DOHH2 (cell line): ENCODE measurements around the gene TECR.

Source experiments
- H3F3A ChIP-seq: fragments of 200-600 bp; sonication (generic), shearing (Covaris generic); 2 replicates; pipeline ENCODE4 v1.6.0; 2016; ENCODE audit warnings: antibody characterized with exemption, mild to moderate bottlenecking; ENCODE audit not compliant: control insufficient read depth, insufficient read depth
- H3K27ac ChIP-seq: fragments of 200-600 bp; sonication (generic); 2 replicates; pipeline ENCODE4 v1.5.1; 2014; ENCODE audit warnings: low read depth, mild to moderate bottlenecking, low read length, moderate library complexity
- H3K27me3 ChIP-seq: fragments of 200-600 bp; sonication (generic); 2 replicates; pipeline ENCODE4 v1.6.1; 2014; ENCODE audit warnings: mild to moderate bottlenecking, low read length, mixed read lengths; ENCODE audit not compliant: control insufficient read depth
- H3K36me3 ChIP-seq: fragments of 200-600 bp; sonication (generic); 2 replicates; pipeline ENCODE4 v1.6.1; 2014; ENCODE audit warnings: mild to moderate bottlenecking, low read length, moderate library complexity, mixed read lengths; ENCODE audit not compliant: control insufficient read depth
- H3K4me1 ChIP-seq: fragments of 200-600 bp; sonication (generic); 2 replicates; pipeline ENCODE4 v1.6.1; 2014; ENCODE audit warnings: mild to moderate bottlenecking, low read length, mixed read lengths; ENCODE audit not compliant: control insufficient read depth
- H3K4me2 ChIP-seq: fragments of 200-600 bp; sonication (generic); 2 replicates; pipeline ENCODE4 v1.6.0; 2014; ENCODE audit warnings: mild to moderate bottlenecking, low read length, moderate library complexity
- H3K4me3 ChIP-seq: fragments of 200-600 bp; sonication (generic); 2 replicates; pipeline ENCODE4 v1.5.1; 2014; ENCODE audit warnings: mild to moderate bottlenecking, low read length, mixed read lengths
- H3K79me2 ChIP-seq: fragments of 200-600 bp; sonication (generic); 2 replicates; pipeline ENCODE4 v1.6.1; 2014; ENCODE audit warnings: mild to moderate bottlenecking, low read length, mixed read lengths; ENCODE audit not compliant: control insufficient read depth
- H3K9me2 ChIP-seq: fragments of 200-600 bp; sonication (generic); replicated peaks from 2 replicates; pipeline ENCODE4 v1.6.1; 2014; ENCODE audit warnings: mild to moderate bottlenecking, low read length, mixed read lengths; ENCODE audit not compliant: control insufficient read depth
- H3K9me3 ChIP-seq: fragments of 200-600 bp; sonication (generic); 2 replicates; pipeline ENCODE4 v1.6.1; 2014; ENCODE audit warnings: antibody characterized with exemption, low read length, mixed read lengths; ENCODE audit not compliant: control insufficient read depth, insufficient read depth
- H4K20me1 ChIP-seq: fragments of 200-600 bp; sonication (generic); 2 replicates; pipeline ENCODE4 v1.6.0; 2014; ENCODE audit warnings: low read depth, mild to moderate bottlenecking, antibody characterized with exemption, low read length, moderate library complexity; ENCODE audit not compliant: control insufficient read depth, insufficient read depth
- CTCF ChIP-seq: fragments of 200-600 bp; sonication (generic); IDR thresholded peaks from one replicate; pipeline ENCODE4 v1.5.1; 2014; ENCODE audit warnings: antibody characterized with exemption, mild to moderate bottlenecking, low read depth, low read length; ENCODE audit not compliant: poor library complexity, severe bottlenecking
- EZH2phosphoT487 ChIP-seq: fragments of 200-600 bp; sonication (generic); IDR thresholded peaks from 2 replicates; pipeline ENCODE4 v1.6.1; 2017; ENCODE audit warnings: borderline replicate concordance, mild to moderate bottlenecking, antibody characterized with exemption, low read length, moderate library complexity, mixed read lengths

The TECR gene

GRCh38 chr19:14520543-14520942 is 8.9 kb upstream of the TECR start:
- TF ChIP-seq CTCF (no peak), EZH2phosphoT487 (no peak)
- Histone ChIP-seq H3K4me2 (no peak overlapping the region), H3K36me3 (peaks cover 24% of the 10 kb centered on the region), H3K27me3 (no peaks in the 10 kb centered on the region), H3K4me1 (peaks cover 55% of the 10 kb centered on the region), H3F3A (peaks cover 15% of the 10 kb centered on the region), H4K20me1 (peaks cover 20% of the 10 kb centered on the region), H3K4me3 (no peak overlapping the region), H3K79me2 (peaks cover 27% of the 10 kb centered on the region), H3K27ac (no peak overlapping the region), H3K9me2 (no peaks in the 10 kb centered on the region), H3K9me3 (no peaks in the 10 kb centered on the region)

DNA sequence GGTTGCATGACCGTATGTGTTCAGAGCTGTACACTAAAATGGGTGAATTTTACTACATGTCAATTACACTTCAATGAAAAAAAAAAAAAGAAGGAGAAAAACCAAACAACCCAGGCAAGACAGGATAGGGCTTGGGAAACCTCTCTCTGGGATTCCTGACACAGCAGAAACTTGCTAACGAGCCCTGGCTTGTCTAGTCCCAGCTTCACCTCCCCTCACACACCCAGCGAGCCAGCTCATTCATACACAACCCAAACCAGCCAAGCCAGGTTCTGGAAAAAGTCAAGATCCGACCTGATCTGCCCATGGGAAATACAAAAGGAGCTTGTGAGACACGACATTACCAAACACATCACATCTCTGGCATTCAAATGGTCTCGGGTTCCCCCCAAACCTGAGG is 3.7 kb upstream of the TECR start:
- no peaks in the 10 kb centered on the region for H4K20me1 ChIP-seq
- H3K36me3 ChIP-seq = no peaks in the 10 kb centered on the region; the same call in 1 of the 2 replicates
- TF ChIP-seq EZH2phosphoT487 (no peak), CTCF (no peak)
- no peak overlapping the region for H3K4me3 ChIP-seq
- no peak overlapping the region for H3K4me2 ChIP-seq
- H3K9me2 ChIP-seq = no peaks in the 10 kb centered on the region
- peaks cover 10% of the 10 kb centered on the region for H3F3A ChIP-seq
- H3K27ac ChIP-seq = no peak overlapping the region
- no peaks in the 10 kb centered on the region for H3K27me3 ChIP-seq
- H3K9me3 ChIP-seq = no peaks in the 10 kb centered on the region
- H3K4me1 ChIP-seq = peaks cover 44% of the 10 kb centered on the region
- peaks cover 12% of the 10 kb centered on the region for H3K79me2 ChIP-seq

DNA sequence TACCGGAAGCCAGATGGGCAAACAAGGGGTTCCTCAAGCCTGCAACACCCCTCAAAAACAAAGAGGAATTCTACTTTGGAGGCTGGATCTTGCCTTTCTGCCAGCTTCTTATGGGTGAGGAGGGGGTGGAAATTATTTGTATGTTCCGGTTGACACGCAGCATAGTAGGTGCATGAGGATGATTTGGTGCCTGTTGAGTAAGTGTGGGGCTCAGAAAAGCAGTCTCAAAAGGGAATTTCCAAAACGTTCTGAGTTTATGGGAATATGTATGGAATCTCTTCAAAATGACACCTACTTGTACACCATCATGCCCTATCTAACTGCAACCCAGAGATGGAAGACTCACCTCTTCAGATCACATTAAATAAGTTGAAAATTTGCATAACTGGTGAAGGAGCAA is 3.0 kb upstream of the TECR start:
- no peaks in the 10 kb centered on the region for H4K20me1 ChIP-seq
- H3K9me3 ChIP-seq = no peaks in the 10 kb centered on the region
- no peak overlapping the region for H3K27ac ChIP-seq
- no peak overlapping the region for H3K4me3 ChIP-seq
- no peak overlapping the region for H3K4me2 ChIP-seq
- TF ChIP-seq EZH2phosphoT487 (no peak), CTCF (no peak)
- H3F3A ChIP-seq = peaks cover 9% of the 10 kb centered on the region
- H3K36me3 ChIP-seq = peaks cover 4% of the 10 kb centered on the region; the same call in 1 of the 2 replicates
- no peaks in the 10 kb centered on the region for H3K27me3 ChIP-seq
- H3K79me2 ChIP-seq = peaks cover 19% of the 10 kb centered on the region
- peaks cover 50% of the 10 kb centered on the region for H3K4me1 ChIP-seq
- H3K9me2 ChIP-seq = no peaks in the 10 kb centered on the region
